Endodermal cell (in vitro differentiated cells): Measurements from ENCODE around the gene PPM1B. TPM values are rescaled to one million over a fixed set of nuclear protein-coding genes. Genes with fewer than 3 reads are reported as not detected.
"Not testable (repeated sequence)": the region's sequence is repeated elsewhere in the genome, so short reads cannot be mapped to it uniquely, and the experiment has no call there.

Experiments used
- DNase-seq: peaks from one replicate; pipeline ENCODE4 v3.0.0-alpha.2; 2017
- H3K27ac ChIP-seq: 2 replicates; pipeline ENCODE4 v1.5.1; 2013; ENCODE audit warnings: mild to moderate bottlenecking, low read depth, low read length, moderate library complexity
- H3K27me3 ChIP-seq: 2 replicates; pipeline ENCODE4 v1.6.1; 2013; ENCODE audit warnings: mild to moderate bottlenecking, low read length, moderate library complexity; ENCODE audit not compliant: insufficient read depth, control insufficient read depth, poor library complexity, severe bottlenecking
- H3K36me3 ChIP-seq: 2 replicates; pipeline ENCODE4 v1.7.0; 2013; ENCODE audit warnings: mild to moderate bottlenecking, low read length, moderate library complexity; ENCODE audit not compliant: control insufficient read depth, insufficient read depth
- H3K4me1 ChIP-seq: one replicate; pipeline ENCODE4 v1.7.0; 2013; ENCODE audit warnings: low read length; ENCODE audit not compliant: control insufficient read depth, insufficient read depth
- H3K4me3 ChIP-seq: 2 replicates; pipeline ENCODE4 v1.5.1; 2013; ENCODE audit warnings: mild to moderate bottlenecking, low read length, moderate library complexity
- H3K9ac ChIP-seq: 2 replicates; pipeline ENCODE4 v1.6.1; 2013; ENCODE audit warnings: mild to moderate bottlenecking, low read length, moderate library complexity; ENCODE audit not compliant: poor library complexity, severe bottlenecking; ENCODE audit errors: extremely low read depth
- H3K9me3 ChIP-seq: 2 replicates; pipeline ENCODE4 v1.6.1; 2013; ENCODE audit warnings: mild to moderate bottlenecking, low read length, moderate library complexity; ENCODE audit not compliant: control insufficient read depth
- H3K27ac Mint-ChIP-seq: 2 replicates; pipeline ENCODE4 v1.8.0; 2020; ENCODE audit warnings: mixed read lengths
- H3K27me3 Mint-ChIP-seq: 2 replicates; pipeline ENCODE4 v1.8.0; 2021; ENCODE audit warnings: mild to moderate bottlenecking, mixed read lengths; ENCODE audit not compliant: insufficient read depth
- H3K36me3 Mint-ChIP-seq: 2 replicates; pipeline ENCODE4 v1.8.0; 2020; ENCODE audit warnings: low read depth, mixed read lengths
- H3K4me1 Mint-ChIP-seq: 2 replicates; pipeline ENCODE4 v1.8.0; 2020; ENCODE audit warnings: mixed read lengths
- H3K4me3 Mint-ChIP-seq: 2 replicates; pipeline ENCODE4 v1.8.0; 2020; ENCODE audit warnings: mild to moderate bottlenecking, moderate library complexity, mixed read lengths
- H3K9me3 Mint-ChIP-seq: 2 replicates; pipeline ENCODE4 v1.8.0; 2020; ENCODE audit warnings: mild to moderate bottlenecking, mixed read lengths
- WGBS, 2 experiments: methylation state at CpG; one replicate each; pipeline versions ENCODE4 v1.1.5 to v1.1.7; 2013; ENCODE audit warnings: missing lambda C conversion rate in 2 of 2, mixed read lengths in 1 of 2; ENCODE audit not compliant: insufficient coverage in 1 of 2, insufficient read length in 1 of 2; 5-methylcytosine and 5-hydroxymethylcytosine counted together
- total RNA-seq, 2 donors: library from RNA; stranded (reverse); fragmentation: NEBNext Ultra II Directional in 1 of 2; extraction: Animal tissue kit (Norgen Biotek cat#: 25700) in 1 of 2; gene quantifications; 2 replicates in 1 of 2; 3 replicates in 1 of 2; pipeline ENCODE4 v1.2.1, GENCODE V29; 2021
- TF ChIP-seq, protein P1 (sequence below): fragments of 200-600 bp; sonication (generic); conservative IDR thresholded peaks from 2 replicates; pipeline ENCODE4 v1.5.0; 2021; ENCODE audit warnings: antibody characterized with exemption, mild to moderate bottlenecking

The PPM1B gene
- total RNA-seq, 2 donors from 2014 or later: 54.9 to 70.5 TPM

DNA sequence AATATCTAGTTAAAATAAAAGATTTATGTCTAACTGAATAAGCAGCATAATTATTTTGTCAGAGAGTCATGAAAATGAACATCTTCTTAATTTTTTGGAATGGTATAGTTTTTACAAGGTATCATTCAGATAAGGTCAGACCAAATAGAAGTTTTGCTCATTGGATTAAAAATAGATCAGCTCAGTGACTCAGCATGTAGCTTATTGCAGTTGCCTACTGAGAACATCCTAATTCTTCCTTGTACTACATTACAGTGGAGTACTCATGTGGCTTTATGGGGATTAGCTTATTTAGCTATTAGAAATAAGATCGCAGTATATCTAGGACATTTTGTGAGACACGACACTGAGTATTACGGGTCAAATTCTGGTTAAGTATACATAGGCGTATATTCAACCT is 38.2 kb upstream of the PPM1B start:
- Histone ChIP-seq H3K27me3 (no peaks in the 10 kb centered on the region), H3K9ac (no peak overlapping the region), H3K27ac (no peak overlapping the region), H3K4me1 (no peaks in the 10 kb centered on the region), H3K4me3 (no peak overlapping the region), H3K36me3 (no peaks in the 10 kb centered on the region), H3K9me3 (peaks cover 26% of the 10 kb centered on the region)
- Mint-ChIP-seq H3K9me3 (peaks cover 38% of the 10 kb centered on the region), H3K27me3 (no peaks in the 10 kb centered on the region), H3K4me1 (peaks cover 16% of the 10 kb centered on the region), H3K36me3 (peaks cover 7% of the 10 kb centered on the region), H3K27ac (no peak overlapping the region), H3K4me3 (no peak overlapping the region)
- TF ChIP-seq, protein P1, sequence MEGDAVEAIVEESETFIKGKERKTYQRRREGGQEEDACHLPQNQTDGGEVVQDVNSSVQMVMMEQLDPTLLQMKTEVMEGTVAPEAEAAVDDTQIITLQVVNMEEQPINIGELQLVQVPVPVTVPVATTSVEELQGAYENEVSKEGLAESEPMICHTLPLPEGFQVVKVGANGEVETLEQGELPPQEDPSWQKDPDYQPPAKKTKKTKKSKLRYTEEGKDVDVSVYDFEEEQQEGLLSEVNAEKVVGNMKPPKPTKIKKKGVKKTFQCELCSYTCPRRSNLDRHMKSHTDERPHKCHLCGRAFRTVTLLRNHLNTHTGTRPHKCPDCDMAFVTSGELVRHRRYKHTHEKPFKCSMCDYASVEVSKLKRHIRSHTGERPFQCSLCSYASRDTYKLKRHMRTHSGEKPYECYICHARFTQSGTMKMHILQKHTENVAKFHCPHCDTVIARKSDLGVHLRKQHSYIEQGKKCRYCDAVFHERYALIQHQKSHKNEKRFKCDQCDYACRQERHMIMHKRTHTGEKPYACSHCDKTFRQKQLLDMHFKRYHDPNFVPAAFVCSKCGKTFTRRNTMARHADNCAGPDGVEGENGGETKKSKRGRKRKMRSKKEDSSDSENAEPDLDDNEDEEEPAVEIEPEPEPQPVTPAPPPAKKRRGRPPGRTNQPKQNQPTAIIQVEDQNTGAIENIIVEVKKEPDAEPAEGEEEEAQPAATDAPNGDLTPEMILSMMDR: no peak
- 87% methylated on average over 3 of the region's 4 CpGs; no CpG with 5 or more reads in 1 of the 2 experiments for WGBS, 2 experiments
- DNase-seq: no peak

- H3K9me3 Mint-ChIP-seq: peaks cover 38% of the 10 kb centered on the region
- peaks cover 7% of the 10 kb centered on the region for H3K36me3 Mint-ChIP-seq
- DNase-seq: no peak
- Histone ChIP-seq H3K9ac (no peak overlapping the region), H3K27me3 (no peaks in the 10 kb centered on the region), H3K36me3 (no peaks in the 10 kb centered on the region), H3K9me3 (peaks cover 26% of the 10 kb centered on the region), H3K4me1 (no peaks in the 10 kb centered on the region), H3K4me3 (peak overlapping the region; percentile 0), H3K27ac (no peak overlapping the region)
- H3K27me3 Mint-ChIP-seq: no peaks in the 10 kb centered on the region
- H3K4me1 Mint-ChIP-seq: peaks cover 19% of the 10 kb centered on the region
- peak overlapping the region; percentile 74 for H3K27ac Mint-ChIP-seq
- TF ChIP-seq, protein P1: no peak
- no peak overlapping the region for H3K4me3 Mint-ChIP-seq
These were observed 37.5 kb upstream of the PPM1B start for GRCh38 chr2:44131177-44131576.

DNA sequence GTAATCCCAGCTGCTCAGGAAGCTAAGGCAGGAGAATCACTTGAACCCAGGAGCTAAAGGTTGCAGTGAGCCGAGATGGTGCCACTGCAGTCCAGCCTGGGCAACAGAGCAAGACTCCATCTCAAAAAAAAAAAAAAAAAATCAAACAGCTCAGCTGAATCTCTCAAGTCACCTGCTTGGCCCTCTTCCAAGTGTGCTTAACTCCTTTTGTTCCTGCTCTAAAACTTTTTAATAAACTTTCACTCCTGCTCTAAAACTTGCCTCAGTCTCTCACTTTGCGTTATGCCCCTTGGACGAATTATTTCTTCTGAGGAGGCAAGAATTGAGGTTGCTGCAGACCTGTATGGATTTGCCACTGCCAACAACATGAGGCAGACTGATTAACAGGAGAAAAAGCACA is 35.1 kb upstream of the PPM1B start:
- not testable (repeated sequence) for H3K27me3 Mint-ChIP-seq, DNase-seq, H3K9ac ChIP-seq, H3K27ac Mint-ChIP-seq, H3K4me1 ChIP-seq, H3K36me3 Mint-ChIP-seq, H3K4me3 Mint-ChIP-seq, H3K27me3 ChIP-seq, H3K27ac ChIP-seq, H3K36me3 ChIP-seq
- Histone ChIP-seq H3K9me3 (peaks cover 26% of the 10 kb centered on the region), H3K4me3 (peak overlapping the region; percentile 24)
- WGBS, 2 experiments: 95 to 100% methylated on average over 2 to 3 of the region's 3 CpGs
- Mint-ChIP-seq H3K9me3 (peaks cover 38% of the 10 kb centered on the region), H3K4me1 (peaks cover 31% of the 10 kb centered on the region)

DNA sequence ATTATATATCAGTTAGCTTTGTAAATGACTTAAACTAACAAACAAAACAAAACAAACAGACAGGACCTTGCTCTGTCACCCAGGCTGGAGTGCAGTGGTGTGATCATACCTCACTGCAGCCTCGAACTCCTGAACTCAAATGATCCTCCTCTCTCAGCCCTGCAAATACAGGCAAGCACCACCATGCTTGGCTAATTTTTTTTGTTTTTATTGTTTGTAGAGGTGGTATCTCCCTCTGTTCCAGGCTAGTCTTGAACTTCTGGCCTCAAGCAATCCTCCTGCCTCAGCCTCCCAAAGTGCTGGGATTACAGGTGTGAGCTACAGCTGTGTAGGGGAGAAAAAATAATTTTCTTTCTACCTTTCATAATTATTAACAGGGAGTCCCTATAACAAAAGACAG is 33.8 kb upstream of the PPM1B start:
- Histone ChIP-seq H3K27ac (peak overlapping the region; percentile 30), H3K36me3 (no peaks in the 10 kb centered on the region), H3K4me1 (peaks cover 3% of the 10 kb centered on the region), H3K9ac (no peak overlapping the region), H3K27me3 (no peaks in the 10 kb centered on the region), H3K9me3 (peaks cover 26% of the 10 kb centered on the region), H3K4me3 (no peak overlapping the region)
- WGBS, 2 experiments: 94% methylated on average over 1 of the region's 1 CpG; no CpG with 5 or more reads in 1 of the 2 experiments
- H3K27me3 Mint-ChIP-seq: no peaks in the 10 kb centered on the region
- TF ChIP-seq, protein P1: no peak
- peaks cover 7% of the 10 kb centered on the region for H3K36me3 Mint-ChIP-seq
- peaks cover 31% of the 10 kb centered on the region for H3K4me1 Mint-ChIP-seq
- H3K9me3 Mint-ChIP-seq: peaks cover 38% of the 10 kb centered on the region
- peak; percentile 58 for DNase-seq
- H3K4me3 Mint-ChIP-seq: no peak overlapping the region
- peak overlapping the region; percentile 90 for H3K27ac Mint-ChIP-seq
